ENCODE measurements around the gene FRY.
"Not testable (repeated sequence)": the region's sequence is repeated elsewhere in the genome, so short reads cannot be mapped to it uniquely, and the experiment has no call there.

FRY gene

DNA sequence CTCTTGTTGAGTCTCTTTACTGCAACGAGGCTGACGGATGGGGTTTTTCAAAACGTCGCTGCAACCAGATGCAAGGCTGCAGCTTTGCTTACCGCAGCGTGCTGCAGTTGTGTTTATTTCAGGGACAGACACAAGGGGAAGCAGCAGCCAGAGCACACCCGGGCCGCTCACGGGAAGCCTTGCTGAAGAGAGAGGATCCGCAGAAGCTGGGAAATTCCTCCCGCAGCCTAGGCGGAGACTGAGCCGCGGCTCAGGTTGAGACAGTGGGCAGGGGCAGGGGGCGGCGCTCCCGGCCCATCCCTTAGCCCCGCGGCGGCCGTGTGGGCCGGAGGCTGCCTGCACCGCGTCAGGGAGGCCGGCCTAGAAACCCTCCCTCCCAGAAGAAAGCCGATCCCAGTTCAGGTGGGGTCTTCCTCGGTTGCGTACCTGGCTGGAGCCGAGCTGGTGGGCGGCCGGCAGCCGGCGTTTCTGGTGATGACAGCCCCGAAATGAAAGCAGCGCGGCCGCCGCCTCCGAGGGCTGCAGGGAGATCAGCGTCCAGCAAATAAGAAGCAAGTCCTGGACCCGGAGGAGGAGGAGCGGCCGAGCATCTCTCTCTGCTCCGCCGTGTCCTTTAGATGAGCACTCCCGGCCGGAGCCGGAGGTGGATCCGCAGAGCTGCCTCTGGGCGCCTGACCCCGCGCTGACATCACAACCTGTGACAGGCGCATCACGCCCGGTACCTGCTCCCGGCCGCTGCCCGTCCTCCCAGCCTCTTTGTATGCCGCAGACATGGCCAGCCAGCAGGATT, at the start of gene FRY:
Gene FRY, plus strand, starts transcription at position 750 of the 790 bp plus-strand sequence. Its CDS starts 22 bp downstream, at position 772.
- in situ Hi-C loops (cut with MboI; ENCODE audit: low sequenced_read_pairs) = no loop called here

GRCh38 chr13:31982124-31982523, 49.5 kb upstream of the FRY start:
- in situ Hi-C loops (cut with MboI; ENCODE audit: low sequenced_read_pairs) = no loop called here

DNA sequence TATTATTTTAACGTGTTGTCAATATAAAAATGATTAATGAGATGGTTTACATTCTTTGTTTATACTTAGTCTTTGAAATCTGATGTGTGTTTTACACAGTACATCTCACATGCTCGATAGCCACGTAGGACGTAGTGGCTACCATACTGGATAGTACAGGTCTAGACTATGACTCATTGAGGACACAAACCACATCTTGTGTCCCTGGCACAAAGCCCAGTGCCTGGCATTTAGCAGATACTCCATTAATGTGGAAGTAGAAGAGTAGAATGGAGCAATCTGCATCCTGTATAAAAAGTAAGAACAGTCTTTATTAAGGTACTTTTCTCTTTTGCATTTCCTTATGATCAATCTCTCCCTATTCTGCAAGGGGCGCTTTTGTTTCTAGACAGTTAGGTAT, 49.0 kb upstream of the FRY start:
- in situ Hi-C loops (cut with MboI; ENCODE audit: low sequenced_read_pairs) = no loop called here

DNA sequence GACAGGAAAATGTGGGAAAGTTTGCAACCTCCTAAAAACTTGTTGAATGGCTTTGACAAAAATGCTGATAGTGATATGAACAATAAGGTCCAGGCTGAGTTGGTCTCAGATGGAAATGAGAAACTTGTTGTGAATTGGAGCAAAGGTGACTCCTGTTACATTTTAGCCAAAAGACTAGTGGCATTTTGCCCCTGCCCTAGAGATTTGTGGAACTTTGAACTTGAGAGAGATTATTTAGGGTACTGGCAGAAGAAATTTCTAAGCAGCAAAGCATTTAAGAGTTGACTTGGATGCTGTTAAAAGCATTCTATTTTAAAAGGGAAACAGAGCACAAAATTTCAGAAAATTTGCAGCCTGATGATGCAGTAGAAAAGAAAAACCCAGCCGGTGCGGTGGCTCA, 47.9 kb upstream of the FRY start:
- in situ Hi-C loops (cut with MboI; ENCODE audit: low sequenced_read_pairs) = not testable (repeated sequence)

- in situ Hi-C loops (cut with MboI; ENCODE audit: low sequenced_read_pairs) = not testable (repeated sequence)
These were observed 47.2 kb upstream of the FRY start for GRCh38 chr13:31984388-31984787.

DNA sequence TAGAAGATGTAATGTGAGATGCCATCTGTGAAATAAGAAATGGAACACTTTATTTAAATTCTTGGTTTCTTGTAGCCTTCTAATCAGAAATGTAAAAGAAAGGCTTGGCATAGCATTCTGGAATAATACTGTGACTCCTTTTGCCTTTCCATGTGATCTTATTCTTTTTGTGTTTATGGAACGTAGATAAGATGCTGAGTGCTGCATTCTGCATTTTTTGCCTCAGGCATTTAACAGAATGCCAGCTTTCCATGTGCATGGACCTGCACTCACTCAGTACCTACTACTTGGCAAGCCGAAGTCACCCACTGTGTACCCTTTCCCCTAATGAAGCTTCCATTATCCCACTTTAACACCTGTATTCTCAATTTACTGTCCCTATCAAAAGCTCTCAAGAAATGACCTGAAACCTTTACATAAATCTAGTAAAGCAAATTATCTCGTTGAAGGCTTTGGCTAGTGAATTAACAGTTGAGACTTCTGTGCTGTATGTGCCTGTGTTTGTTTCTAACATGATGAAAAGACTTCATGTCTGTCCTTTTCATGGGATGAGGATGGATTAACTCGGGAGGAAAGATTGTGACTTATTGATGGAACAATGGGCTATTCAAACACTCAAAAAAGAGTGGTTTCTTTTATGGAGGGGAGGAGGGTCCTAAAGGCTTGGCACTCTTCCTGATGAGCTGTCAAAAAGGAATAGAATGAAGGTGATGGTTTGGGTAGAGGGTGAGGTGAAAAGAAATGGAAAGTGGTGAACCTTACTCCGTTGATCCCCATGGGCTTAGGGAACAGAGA, 44.7 kb upstream of the FRY start:
- in situ Hi-C loops (cut with MboI; ENCODE audit: low sequenced_read_pairs) = no loop called here

DNA sequence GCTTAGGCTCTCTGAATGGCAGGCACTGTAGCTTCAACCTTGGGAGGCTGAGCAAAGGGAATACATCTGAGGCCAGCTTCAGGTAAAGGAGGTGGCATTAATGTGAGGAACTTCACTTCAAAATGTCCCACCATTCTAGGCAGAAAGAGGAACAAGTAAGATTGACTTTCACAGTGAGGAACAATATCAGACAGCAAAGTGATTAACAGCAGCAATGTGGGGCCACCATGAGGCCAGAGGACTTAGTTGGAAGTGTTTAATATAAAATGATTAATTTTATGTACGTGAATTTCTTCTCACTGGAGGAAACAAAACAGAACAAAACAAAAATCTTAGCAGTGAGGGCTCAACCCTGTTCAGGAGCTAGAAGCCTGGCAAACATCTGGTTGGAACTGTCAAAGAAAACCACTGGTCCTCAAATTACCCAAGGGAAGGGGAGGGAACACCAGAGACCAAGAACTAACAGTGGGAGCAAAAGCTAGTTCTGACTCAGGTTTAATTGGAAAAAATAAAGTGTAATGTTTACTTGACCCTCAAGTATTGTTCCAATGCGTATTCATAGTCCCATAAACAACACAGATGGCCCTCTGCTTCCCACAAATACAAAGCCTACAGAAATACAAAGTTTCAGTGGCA, 43.9 kb upstream of the FRY start:
- in situ Hi-C loops (cut with MboI; ENCODE audit: low sequenced_read_pairs) = no loop called here

- in situ Hi-C loops (cut with MboI; ENCODE audit: low sequenced_read_pairs) = not testable (repeated sequence)
These were observed 37.2 kb upstream of the FRY start for GRCh38 chr13:31994367-31994766.

DNA sequence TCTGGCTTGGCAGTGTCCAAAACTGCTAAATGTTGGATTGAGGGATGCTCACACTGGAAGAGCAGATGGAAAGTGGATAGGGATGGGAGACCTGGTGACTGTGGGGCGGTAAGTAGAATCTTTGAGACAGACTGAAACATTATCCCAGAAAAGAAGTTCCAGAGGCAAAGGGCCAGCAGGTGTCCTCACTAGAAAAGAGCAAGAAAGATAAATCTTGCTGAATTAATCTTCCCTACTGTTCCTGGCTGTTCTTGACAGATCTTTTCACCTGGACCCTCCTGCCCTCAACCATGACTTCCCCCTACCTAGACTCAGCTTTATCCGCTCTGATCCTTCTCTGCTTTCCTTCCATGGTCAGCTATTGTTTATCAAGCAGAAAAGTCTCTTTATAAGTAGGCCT, 35.0 kb upstream of the FRY start:
- in situ Hi-C loops (cut with MboI; ENCODE audit: low sequenced_read_pairs) = no loop called here

- in situ Hi-C loops (cut with MboI; ENCODE audit: low sequenced_read_pairs) = no loop called here
These were observed 33.9 kb upstream of the FRY start for GRCh38 chr13:31997641-31998040.

DNA sequence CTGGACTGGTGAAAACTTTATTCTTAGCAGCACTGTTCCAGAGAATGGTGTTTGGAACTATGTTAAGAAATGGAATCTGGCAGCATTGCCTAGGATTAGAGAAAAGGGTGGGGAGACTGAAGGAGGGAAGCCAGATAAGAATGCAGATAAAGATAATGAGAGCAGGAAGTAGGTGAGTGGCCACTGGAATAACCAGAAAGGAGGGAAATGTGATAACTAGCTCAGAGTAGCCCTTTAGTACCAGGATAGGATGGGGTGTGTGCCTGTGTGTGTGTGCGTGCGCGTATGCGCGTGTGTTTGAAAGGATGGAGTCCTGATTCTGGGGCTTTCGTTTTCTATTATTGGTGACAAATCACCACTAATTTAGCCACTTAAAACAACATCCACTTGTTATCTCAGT, 33.4 kb upstream of the FRY start:
- in situ Hi-C loops (cut with MboI; ENCODE audit: low sequenced_read_pairs) = no loop called here

GRCh38 chr13:32000754-32001153, 30.8 kb upstream of the FRY start:
- in situ Hi-C loops (cut with MboI; ENCODE audit: low sequenced_read_pairs) = not testable (repeated sequence)

GRCh38 chr13:32001154-32001768, 30.3 kb upstream of the FRY start:
- in situ Hi-C loops (cut with MboI; ENCODE audit: low sequenced_read_pairs) = no loop called here

- in situ Hi-C loops (cut with MboI; ENCODE audit: low sequenced_read_pairs) = no loop called here
These were observed 29.8 kb upstream of the FRY start for GRCh38 chr13:32001769-32002168.

DNA sequence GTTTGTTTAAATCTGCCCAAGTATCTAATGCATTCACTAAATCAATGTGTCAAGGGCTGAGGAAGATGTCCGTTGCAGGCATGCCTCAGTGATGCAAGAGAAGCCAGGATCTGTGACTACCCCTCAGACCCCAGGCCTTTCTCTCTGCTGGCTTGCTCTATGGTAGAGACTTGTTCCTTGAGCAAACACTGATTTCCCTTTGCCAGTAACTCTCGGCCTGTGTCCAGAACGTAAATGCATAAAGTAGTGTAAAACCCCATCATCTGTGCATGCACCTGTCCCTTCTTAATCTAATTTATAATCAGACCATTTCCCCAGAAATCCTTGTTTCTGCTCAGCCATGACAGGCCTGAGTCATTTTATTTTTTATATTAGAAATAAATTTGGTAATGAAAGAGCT, 28.7 kb upstream of the FRY start:
- in situ Hi-C loops (cut with MboI; ENCODE audit: low sequenced_read_pairs) = no loop called here

- in situ Hi-C loops (cut with MboI; ENCODE audit: low sequenced_read_pairs) = no loop called here
These were observed 24.1 kb upstream of the FRY start for GRCh38 chr13:32007494-32007893.

DNA sequence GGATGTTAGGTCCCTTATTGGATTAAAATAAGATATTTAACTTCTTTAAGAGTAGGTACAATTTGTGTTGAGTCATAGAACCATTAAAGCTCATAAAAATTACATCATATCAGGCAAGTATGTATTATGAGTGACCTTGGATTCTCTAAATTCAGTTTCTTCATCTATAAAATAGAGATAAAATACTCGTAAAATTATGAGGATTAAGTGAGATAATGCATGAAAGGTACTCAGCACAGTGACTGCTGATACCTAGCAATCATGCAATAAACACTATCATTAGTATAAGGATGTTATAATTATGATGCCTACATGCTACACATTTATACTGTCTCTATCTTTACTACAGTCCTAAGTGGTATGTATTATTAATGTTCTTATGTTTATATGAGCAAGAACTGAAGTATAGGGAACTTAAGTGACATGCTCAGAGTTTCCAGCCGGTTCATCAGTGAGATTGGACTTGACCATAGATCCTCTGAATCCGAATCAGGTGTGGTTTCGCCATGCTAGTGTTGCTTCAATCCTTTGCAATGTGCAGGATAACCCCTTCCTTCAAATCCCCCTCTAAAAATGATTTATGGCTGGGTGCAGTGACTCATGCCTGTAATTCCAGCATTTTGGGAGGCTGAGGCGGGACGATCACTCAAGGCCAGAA, 22.9 kb upstream of the FRY start:
- in situ Hi-C loops (cut with MboI; ENCODE audit: low sequenced_read_pairs) = no loop called here

DNA sequence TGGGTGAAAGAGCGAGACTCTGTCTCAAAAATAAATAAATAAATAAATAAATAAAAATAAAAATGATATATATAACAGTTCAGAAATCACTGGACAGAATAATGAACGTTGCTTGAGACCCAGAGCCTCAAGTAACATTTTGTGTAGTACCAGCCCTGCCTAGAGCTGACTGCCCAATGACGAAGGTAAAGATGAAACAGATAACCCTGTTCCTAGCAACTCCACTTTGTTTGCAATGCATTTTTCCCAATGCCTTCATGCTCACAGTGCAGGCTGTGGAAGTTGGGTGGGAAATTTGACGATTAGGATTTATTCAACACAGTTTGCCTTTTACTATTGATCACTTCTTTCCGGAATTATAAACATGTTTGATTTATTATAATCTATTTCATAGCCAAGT, 22.2 kb upstream of the FRY start:
- in situ Hi-C loops (cut with MboI; ENCODE audit: low sequenced_read_pairs) = no loop called here

GRCh38 chr13:32010136-32010535, 21.4 kb upstream of the FRY start:
- in situ Hi-C loops (cut with MboI; ENCODE audit: low sequenced_read_pairs) = no loop called here

DNA sequence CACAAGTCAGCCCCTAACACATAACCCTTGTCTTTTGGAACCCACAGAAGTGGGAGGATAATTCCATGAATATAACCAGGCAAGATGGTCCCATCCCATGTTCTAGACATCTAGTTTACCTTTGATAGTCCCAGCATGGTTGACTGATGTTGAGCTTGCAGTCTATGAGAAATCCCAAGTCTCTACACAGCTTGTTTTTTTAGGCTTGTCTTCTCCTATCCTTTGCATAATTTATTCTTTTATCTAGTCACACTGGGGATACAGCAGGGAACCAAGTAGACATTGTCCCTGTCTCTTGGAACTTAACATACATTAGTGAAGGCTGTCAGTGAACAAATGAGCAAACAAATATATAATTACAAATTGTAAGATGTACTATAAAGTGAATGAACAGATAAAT, 19.6 kb upstream of the FRY start:
- in situ Hi-C loops (cut with MboI; ENCODE audit: low sequenced_read_pairs) = no loop called here

DNA sequence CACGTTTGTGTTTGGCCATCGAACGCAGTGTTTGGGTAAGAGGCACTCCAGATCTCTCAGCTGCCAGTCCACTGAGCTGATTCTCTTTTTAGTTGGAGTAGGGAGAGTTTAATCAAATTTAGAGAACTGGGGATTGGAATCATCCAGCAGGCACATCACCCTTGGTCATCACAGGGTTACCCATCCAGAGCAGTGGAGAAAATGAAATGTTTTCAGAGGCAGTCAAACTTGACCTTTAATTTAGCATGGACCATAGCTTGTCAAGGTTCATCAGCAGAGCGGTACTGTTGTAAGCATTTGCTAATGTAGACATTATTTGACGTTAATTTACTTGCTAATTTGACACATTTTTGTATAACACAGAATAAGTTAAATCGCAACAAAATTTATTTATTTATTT, 18.4 kb upstream of the FRY start:
- in situ Hi-C loops (cut with MboI; ENCODE audit: low sequenced_read_pairs) = no loop called here
